Measurements from ENCODE around the gene SLC9A8. TPM values are rescaled to one million over a fixed set of nuclear protein-coding genes. Genes with fewer than 3 reads are reported as not detected.
"Not testable (repeated sequence)": the region's sequence is repeated elsewhere in the genome, so short reads cannot be mapped to it uniquely, and the experiment has no call there.

Gene SLC9A8
- total RNA-seq, 1 donor, result 6.9 TPM

- H3K4me1 ChIP-seq (ENCODE audit: insufficient read depth, low read length), result peaks cover 22% of the 10 kb centered on the region
- no peaks in the 10 kb centered on the region for H3K9me3 ChIP-seq (ENCODE audit: low read depth, low read length)
- no peaks in the 10 kb centered on the region for H3K36me3 ChIP-seq (ENCODE audit: insufficient read depth, low read length)
- peak overlapping the region; percentile 91 for H3K4me2 ChIP-seq (ENCODE audit: insufficient read depth, low read length)
- no peak for TF ChIP-seq CTCF (IDR thresholded peaks at IDR 0.05; ENCODE audit: extremely low read depth, low read depth, low read length)
- H3K4me3 ChIP-seq (ENCODE audit: insufficient read depth, low read length), result peak overlapping the region; percentile 68
- peak overlapping the region; percentile 37 for H2AFZ ChIP-seq (ENCODE audit: low read length)
- H3K27ac ChIP-seq (ENCODE audit: low read depth, low read length), result peak overlapping the region; percentile 45
- H3K79me2 ChIP-seq (ENCODE audit: insufficient read depth, low read length), result peaks cover 2% of the 10 kb centered on the region
- DNase-seq (ENCODE audit: insufficient read length, low spot score, missing footprints), result peak; percentile 94
- H4K20me1 ChIP-seq (ENCODE audit: insufficient read depth, low read length), result peaks cover 6% of the 10 kb centered on the region
- H3K27me3 ChIP-seq (ENCODE audit: insufficient read depth, low read length), result no peaks in the 10 kb centered on the region
Measured at GRCh38 chr20:49893242-49894072, 80.8 kb downstream of the SLC9A8 start.

GRCh38 chr20:49894073-49894470, 81.4 kb downstream of the SLC9A8 start:
- Histone ChIP-seq H3K4me2 (ENCODE audit: insufficient read depth, low read length) (peak overlapping the region; percentile 91), H3K4me3 (ENCODE audit: insufficient read depth, low read length) (peak overlapping the region; percentile 68)
- peak; percentile 86 for DNase-seq (ENCODE audit: insufficient read length, low spot score, missing footprints)

GRCh38 chr20:49895474-49896093, 83.0 kb downstream of the SLC9A8 start:
- not testable (repeated sequence) for H3K36me3 ChIP-seq (ENCODE audit: insufficient read depth, low read length); H3K27me3 ChIP-seq (ENCODE audit: insufficient read depth, low read length); DNase-seq (ENCODE audit: insufficient read length, low spot score, missing footprints); H4K20me1 ChIP-seq (ENCODE audit: insufficient read depth, low read length); H3K79me2 ChIP-seq (ENCODE audit: insufficient read depth, low read length); H3K4me2 ChIP-seq (ENCODE audit: insufficient read depth, low read length); H3K27ac ChIP-seq (ENCODE audit: low read depth, low read length); H2AFZ ChIP-seq (ENCODE audit: low read length); H3K4me3 ChIP-seq (ENCODE audit: insufficient read depth, low read length); H3K9me3 ChIP-seq (ENCODE audit: low read depth, low read length)
- H3K4me1 ChIP-seq (ENCODE audit: insufficient read depth, low read length), result peaks cover 22% of the 10 kb centered on the region

More at GRCh38 chr20:49894073-49894470, 81.4 kb downstream of the SLC9A8 start:
- no peak for TF ChIP-seq CTCF (IDR thresholded peaks at IDR 0.05; ENCODE audit: extremely low read depth, low read depth, low read length)
- peaks cover 3% of the 10 kb centered on the region for H4K20me1 ChIP-seq (ENCODE audit: insufficient read depth, low read length)
- H3K36me3 ChIP-seq (ENCODE audit: insufficient read depth, low read length), result no peaks in the 10 kb centered on the region
- peak overlapping the region; percentile 45 for H3K27ac ChIP-seq (ENCODE audit: low read depth, low read length)
- peaks cover 2% of the 10 kb centered on the region for H3K79me2 ChIP-seq (ENCODE audit: insufficient read depth, low read length)
- H3K4me1 ChIP-seq (ENCODE audit: insufficient read depth, low read length), result peaks cover 22% of the 10 kb centered on the region
- H3K27me3 ChIP-seq (ENCODE audit: insufficient read depth, low read length), result no peaks in the 10 kb centered on the region
- peak overlapping the region; percentile 37 for H2AFZ ChIP-seq (ENCODE audit: low read length)
- no peaks in the 10 kb centered on the region for H3K9me3 ChIP-seq (ENCODE audit: low read depth, low read length)

GRCh38 chr20:49896204-49896603, 83.6 kb downstream of the SLC9A8 start:
- Histone ChIP-seq H3K79me2 (ENCODE audit: insufficient read depth, low read length) (peaks cover 2% of the 10 kb centered on the region), H3K4me3 (ENCODE audit: insufficient read depth, low read length) (no peak overlapping the region), H3K4me1 (ENCODE audit: insufficient read depth, low read length) (peaks cover 22% of the 10 kb centered on the region), H3K9me3 (ENCODE audit: low read depth, low read length) (no peaks in the 10 kb centered on the region), H4K20me1 (ENCODE audit: insufficient read depth, low read length) (peaks cover 6% of the 10 kb centered on the region), H3K27me3 (ENCODE audit: insufficient read depth, low read length) (no peaks in the 10 kb centered on the region), H3K4me2 (ENCODE audit: insufficient read depth, low read length) (no peak overlapping the region), H3K36me3 (ENCODE audit: insufficient read depth, low read length) (no peaks in the 10 kb centered on the region), H2AFZ (ENCODE audit: low read length) (no peak overlapping the region), H3K27ac (ENCODE audit: low read depth, low read length) (no peak overlapping the region)
- no peak for TF ChIP-seq CTCF (IDR thresholded peaks at IDR 0.05; ENCODE audit: extremely low read depth, low read depth, low read length)
- no peak for DNase-seq (ENCODE audit: insufficient read length, low spot score, missing footprints)

Data from osteoblast (primary cell).